Measurements from ENCODE around the gene PPIL6. TPM values are rescaled to one million over a fixed set of nuclear protein-coding genes. Genes with fewer than 3 reads are reported as not detected.

The PPIL6 gene
- total and polyA plus RNA-seq, 4 donors = 12.8 to 17.0 (median 15.2) TPM

- DNase-seq (ENCODE audit: low read depth in 4 of 6, low spot score in 6 of 6) = no peak
- Histone ChIP-seq H3K4me1 (ENCODE audit: control insufficient read depth, insufficient read depth, low read length) (peaks cover 25% of the 10 kb centered on the region), H3K4me3 (ENCODE audit: low read depth, low read length) (no peak overlapping the region), H3K36me3 (ENCODE audit: control insufficient read depth, insufficient read depth, low read length) (peaks cover 71% of the 10 kb centered on the region), H3K27me3 (ENCODE audit: control insufficient read depth, insufficient read depth, low read length) (no peaks in the 10 kb centered on the region), H3K9me3 (ENCODE audit: control insufficient read depth, insufficient read depth, low read length) (no peaks in the 10 kb centered on the region), H3K27ac (ENCODE audit: low read depth, low read length) (no peak overlapping the region)
- 100% methylated on average over 1 of the region's 3 CpGs for WGBS (ENCODE audit: insufficient coverage)
Observed at GRCh38 chr6:109450801-109451200, 10.4 kb upstream of the PPIL6 start.

GRCh38 chr6:109449795-109450673 lies 9.6 kb upstream of the PPIL6 start:
- DNase-seq (ENCODE audit: low read depth in 4 of 6, low spot score in 6 of 6) = no peak
- Histone ChIP-seq H3K27me3 (ENCODE audit: control insufficient read depth, insufficient read depth, low read length) (no peaks in the 10 kb centered on the region), H3K9me3 (ENCODE audit: control insufficient read depth, insufficient read depth, low read length) (no peaks in the 10 kb centered on the region), H3K4me3 (ENCODE audit: low read depth, low read length) (no peak overlapping the region), H3K27ac (ENCODE audit: low read depth, low read length) (no peak overlapping the region), H3K4me1 (ENCODE audit: control insufficient read depth, insufficient read depth, low read length) (peaks cover 20% of the 10 kb centered on the region), H3K36me3 (ENCODE audit: control insufficient read depth, insufficient read depth, low read length) (peaks cover 79% of the 10 kb centered on the region)
- 92% methylated on average over 16 of the region's 16 CpGs for WGBS (ENCODE audit: insufficient coverage)

GRCh38 chr6:109449064-109449794 lies 8.8 kb upstream of the PPIL6 start:
- Histone ChIP-seq H3K4me1 (ENCODE audit: control insufficient read depth, insufficient read depth, low read length) (peaks cover 12% of the 10 kb centered on the region), H3K27ac (ENCODE audit: low read depth, low read length) (no peak overlapping the region), H3K4me3 (ENCODE audit: low read depth, low read length) (no peak overlapping the region), H3K36me3 (ENCODE audit: control insufficient read depth, insufficient read depth, low read length) (peaks cover 87% of the 10 kb centered on the region), H3K27me3 (ENCODE audit: control insufficient read depth, insufficient read depth, low read length) (no peaks in the 10 kb centered on the region), H3K9me3 (ENCODE audit: control insufficient read depth, insufficient read depth, low read length) (no peaks in the 10 kb centered on the region)
- DNase-seq (ENCODE audit: low read depth in 4 of 6, low spot score in 6 of 6) = no peak
- WGBS (ENCODE audit: insufficient coverage) = 78% methylated on average over 19 of the region's 19 CpGs

- H3K27me3 ChIP-seq (ENCODE audit: control insufficient read depth, insufficient read depth, low read length) = no peaks in the 10 kb centered on the region
- 43% methylated on average over 6 of the region's 7 CpGs for WGBS (ENCODE audit: insufficient coverage)
- DNase-seq (ENCODE audit: low read depth in 4 of 6, low spot score in 6 of 6) = no peak
- no peak overlapping the region for H3K27ac ChIP-seq (ENCODE audit: low read depth, low read length)
- peaks cover 6% of the 10 kb centered on the region for H3K4me1 ChIP-seq (ENCODE audit: control insufficient read depth, insufficient read depth, low read length)
- H3K9me3 ChIP-seq (ENCODE audit: control insufficient read depth, insufficient read depth, low read length) = no peaks in the 10 kb centered on the region
- no peak overlapping the region for H3K4me3 ChIP-seq (ENCODE audit: low read depth, low read length)
- peaks cover 88% of the 10 kb centered on the region for H3K36me3 ChIP-seq (ENCODE audit: control insufficient read depth, insufficient read depth, low read length)
Observed at GRCh38 chr6:109448615-109449014, 8.2 kb upstream of the PPIL6 start.

GRCh38 chr6:109447878-109448555 lies 7.6 kb upstream of the PPIL6 start:
- DNase-seq (ENCODE audit: low read depth in 4 of 6, low spot score in 6 of 6) = no peak
- Histone ChIP-seq H3K4me1 (ENCODE audit: control insufficient read depth, insufficient read depth, low read length) (peaks cover 3% of the 10 kb centered on the region), H3K27ac (ENCODE audit: low read depth, low read length) (no peak overlapping the region), H3K9me3 (ENCODE audit: control insufficient read depth, insufficient read depth, low read length) (no peaks in the 10 kb centered on the region), H3K36me3 (ENCODE audit: control insufficient read depth, insufficient read depth, low read length) (peaks cover 88% of the 10 kb centered on the region), H3K4me3 (ENCODE audit: low read depth, low read length) (no peak overlapping the region), H3K27me3 (ENCODE audit: control insufficient read depth, insufficient read depth, low read length) (no peaks in the 10 kb centered on the region)
- 87% methylated on average over 4 of the region's 8 CpGs for WGBS (ENCODE audit: insufficient coverage)

- H3K27me3 ChIP-seq (ENCODE audit: control insufficient read depth, insufficient read depth, low read length) = no peaks in the 10 kb centered on the region
- H3K4me3 ChIP-seq (ENCODE audit: low read depth, low read length) = no peak overlapping the region
- H3K9me3 ChIP-seq (ENCODE audit: control insufficient read depth, insufficient read depth, low read length) = no peaks in the 10 kb centered on the region
- WGBS (ENCODE audit: insufficient coverage) = 98% methylated on average over 9 of the region's 10 CpGs
- H3K27ac ChIP-seq (ENCODE audit: low read depth, low read length) = no peak overlapping the region
- peaks cover 83% of the 10 kb centered on the region for H3K36me3 ChIP-seq (ENCODE audit: control insufficient read depth, insufficient read depth, low read length)
- no peak for DNase-seq (ENCODE audit: low read depth in 4 of 6, low spot score in 6 of 6)
- H3K4me1 ChIP-seq (ENCODE audit: control insufficient read depth, insufficient read depth, low read length) = peaks cover 5% of the 10 kb centered on the region
Observed at GRCh38 chr6:109447087-109447486, 6.7 kb upstream of the PPIL6 start.

GRCh38 chr6:109446541-109446940 lies 6.1 kb upstream of the PPIL6 start:
- no peak overlapping the region for H3K27ac ChIP-seq (ENCODE audit: low read depth, low read length)
- H3K36me3 ChIP-seq (ENCODE audit: control insufficient read depth, insufficient read depth, low read length) = peaks cover 77% of the 10 kb centered on the region
- no peak for DNase-seq (ENCODE audit: low read depth in 4 of 6, low spot score in 6 of 6)
- H3K4me3 ChIP-seq (ENCODE audit: low read depth, low read length) = no peak overlapping the region
- WGBS (ENCODE audit: insufficient coverage) = 100% methylated on average over 2 of the region's 8 CpGs
- H3K27me3 ChIP-seq (ENCODE audit: control insufficient read depth, insufficient read depth, low read length) = no peaks in the 10 kb centered on the region
- peaks cover 8% of the 10 kb centered on the region for H3K4me1 ChIP-seq (ENCODE audit: control insufficient read depth, insufficient read depth, low read length)
- H3K9me3 ChIP-seq (ENCODE audit: control insufficient read depth, insufficient read depth, low read length) = no peaks in the 10 kb centered on the region

GRCh38 chr6:109446072-109446471 lies 5.6 kb upstream of the PPIL6 start:
- Histone ChIP-seq H3K4me3 (ENCODE audit: low read depth, low read length) (no peak overlapping the region), H3K27me3 (ENCODE audit: control insufficient read depth, insufficient read depth, low read length) (no peaks in the 10 kb centered on the region), H3K27ac (ENCODE audit: low read depth, low read length) (no peak overlapping the region), H3K9me3 (ENCODE audit: control insufficient read depth, insufficient read depth, low read length) (no peaks in the 10 kb centered on the region), H3K4me1 (ENCODE audit: control insufficient read depth, insufficient read depth, low read length) (peaks cover 12% of the 10 kb centered on the region), H3K36me3 (ENCODE audit: control insufficient read depth, insufficient read depth, low read length) (peaks cover 74% of the 10 kb centered on the region)
- no peak for DNase-seq (ENCODE audit: low read depth in 4 of 6, low spot score in 6 of 6)
- WGBS (ENCODE audit: insufficient coverage) = 94% methylated on average over 11 of the region's 15 CpGs

GRCh38 chr6:109445382-109445781 lies 5.0 kb upstream of the PPIL6 start:
- Histone ChIP-seq H3K27me3 (ENCODE audit: control insufficient read depth, insufficient read depth, low read length) (no peaks in the 10 kb centered on the region), H3K27ac (ENCODE audit: low read depth, low read length) (no peak overlapping the region), H3K36me3 (ENCODE audit: control insufficient read depth, insufficient read depth, low read length) (peaks cover 73% of the 10 kb centered on the region), H3K4me1 (ENCODE audit: control insufficient read depth, insufficient read depth, low read length) (peaks cover 14% of the 10 kb centered on the region), H3K9me3 (ENCODE audit: control insufficient read depth, insufficient read depth, low read length) (no peaks in the 10 kb centered on the region), H3K4me3 (ENCODE audit: low read depth, low read length) (no peak overlapping the region)
- DNase-seq (ENCODE audit: low read depth in 4 of 6, low spot score in 6 of 6) = no peak
- 83% methylated on average over 5 of the region's 9 CpGs for WGBS (ENCODE audit: insufficient coverage)
